ENCODE measurements around the gene PRICKLE4.
A peak's percentile ranks its signal among the peaks of the same experiment; 100 is the strongest.

The PRICKLE4 gene

GRCh38 chr6:41796474-41796873 is 15.9 kb downstream of the PRICKLE4 start:
- Histone ChIP-seq H4K12ac (ENCODE audit: low read depth, low read length) (no peak overlapping the region), H2BK5ac (ENCODE audit: low read depth, low read length, poor library complexity) (no peak overlapping the region), H3K23ac (ENCODE audit: low read length) (no peak overlapping the region), H3K79me2 (ENCODE audit: control insufficient read depth, insufficient read depth, low read length, poor library complexity) (no peaks in the 10 kb centered on the region), H3K79me1 (ENCODE audit: low read length) (no peaks in the 10 kb centered on the region), H2AK5ac (ENCODE audit: low read length) (no peak overlapping the region), H2AFZ (ENCODE audit: insufficient read depth, low read length, poor library complexity) (no peak overlapping the region), H4K91ac (ENCODE audit: low read depth, low read length) (no peak overlapping the region), H4K8ac (ENCODE audit: low read depth, low read length) (no peak overlapping the region), H3K4ac (ENCODE audit: low read depth, low read length) (no peak overlapping the region), H3K9me3 (ENCODE audit: insufficient read depth, low read depth, low read length) (no peaks in the 10 kb centered on the region), H3K27ac (ENCODE audit: low read depth, low read length) (no peak overlapping the region), H3K36me3 (ENCODE audit: control insufficient read depth in 1 of 2, insufficient read depth in 2 of 2, low read length in 2 of 2) (peaks cover 6 to 14% of the 10 kb centered on the region in 2 experiments), H3K18ac (ENCODE audit: low read length) (no peak overlapping the region), H3K4me1 (ENCODE audit: control insufficient read depth in 1 of 2, insufficient read depth in 2 of 2, low read length in 2 of 2) (peaks cover 0 to 2% of the 10 kb centered on the region in 2 experiments), H3K4me3 (ENCODE audit: low read depth, low read length) (no peak overlapping the region), H3K9ac (ENCODE audit: low read length) (no peak overlapping the region), H2BK120ac (ENCODE audit: insufficient read depth, low read length, poor library complexity) (no peak overlapping the region), H3K27me3 (ENCODE audit: insufficient read depth, low read length) (no peaks in the 10 kb centered on the region), H3K14ac (ENCODE audit: low read length) (no peak overlapping the region), H3K4me2 (ENCODE audit: low read length) (no peak overlapping the region), H2BK12ac (ENCODE audit: low read length) (no peak overlapping the region)
- DNase-seq: no peak
- no CpG with 5 or more reads among the region's 2 CpGs for WGBS (ENCODE audit: extremely low coverage, insufficient coverage, insufficient read length)

GRCh38 chr6:41798901-41799558 is 18.4 kb downstream of the PRICKLE4 start:
- H3K18ac ChIP-seq (ENCODE audit: low read length): no peak overlapping the region
- DNase-seq: no peak
- H3K36me3 ChIP-seq (ENCODE audit: control insufficient read depth in 1 of 2, insufficient read depth in 2 of 2, low read length in 2 of 2): peaks cover 3 to 9% of the 10 kb centered on the region in 2 experiments
- no peak overlapping the region for H3K4ac ChIP-seq (ENCODE audit: low read depth, low read length)
- H3K27me3 ChIP-seq (ENCODE audit: insufficient read depth, low read length): no peaks in the 10 kb centered on the region
- H3K9ac ChIP-seq (ENCODE audit: low read length): no peak overlapping the region
- H3K23ac ChIP-seq (ENCODE audit: low read length): no peak overlapping the region
- no peak overlapping the region for H4K12ac ChIP-seq (ENCODE audit: low read depth, low read length)
- H3K9me3 ChIP-seq (ENCODE audit: insufficient read depth, low read depth, low read length): no peaks in the 10 kb centered on the region
- no peak overlapping the region for H2BK12ac ChIP-seq (ENCODE audit: low read length)
- peaks cover 0 to 2% of the 10 kb centered on the region in 2 experiments for H3K4me1 ChIP-seq (ENCODE audit: control insufficient read depth in 1 of 2, insufficient read depth in 2 of 2, low read length in 2 of 2)
- no peak overlapping the region for H3K4me3 ChIP-seq (ENCODE audit: low read depth, low read length)
- no peak overlapping the region for H4K8ac ChIP-seq (ENCODE audit: low read depth, low read length)
- H3K4me2 ChIP-seq (ENCODE audit: low read length): no peak overlapping the region
- no peaks in the 10 kb centered on the region for H3K79me2 ChIP-seq (ENCODE audit: control insufficient read depth, insufficient read depth, low read length, poor library complexity)
- no peak overlapping the region for H4K91ac ChIP-seq (ENCODE audit: low read depth, low read length)
- WGBS (ENCODE audit: extremely low coverage, insufficient coverage, insufficient read length): no CpG with 5 or more reads among the region's 7 CpGs
- no peaks in the 10 kb centered on the region for H3K79me1 ChIP-seq (ENCODE audit: low read length)
- no peak overlapping the region for H2AK5ac ChIP-seq (ENCODE audit: low read length)
- H2AFZ ChIP-seq (ENCODE audit: insufficient read depth, low read length, poor library complexity): no peak overlapping the region
- H3K14ac ChIP-seq (ENCODE audit: low read length): no peak overlapping the region
- no peak overlapping the region for H2BK5ac ChIP-seq (ENCODE audit: low read depth, low read length, poor library complexity)
- H2BK120ac ChIP-seq (ENCODE audit: insufficient read depth, low read length, poor library complexity): no peak overlapping the region
- no peak overlapping the region for H3K27ac ChIP-seq (ENCODE audit: low read depth, low read length)

- Histone ChIP-seq H2BK120ac (ENCODE audit: insufficient read depth, low read length, poor library complexity) (no peak overlapping the region), H3K4me2 (ENCODE audit: low read length) (no peak overlapping the region), H3K79me2 (ENCODE audit: control insufficient read depth, insufficient read depth, low read length, poor library complexity) (no peaks in the 10 kb centered on the region), H3K4me1 (ENCODE audit: control insufficient read depth in 1 of 2, insufficient read depth in 2 of 2, low read length in 2 of 2) (peaks cover 0 to 2% of the 10 kb centered on the region in 2 experiments), H2AK5ac (ENCODE audit: low read length) (no peak overlapping the region), H3K14ac (ENCODE audit: low read length) (no peak overlapping the region), H2BK5ac (ENCODE audit: low read depth, low read length, poor library complexity) (no peak overlapping the region), H4K91ac (ENCODE audit: low read depth, low read length) (no peak overlapping the region), H2BK12ac (ENCODE audit: low read length) (no peak overlapping the region), H3K27me3 (ENCODE audit: insufficient read depth, low read length) (no peaks in the 10 kb centered on the region), H3K36me3 (ENCODE audit: control insufficient read depth in 1 of 2, insufficient read depth in 2 of 2, low read length in 2 of 2) (peaks cover 2 to 9% of the 10 kb centered on the region in 2 experiments), H3K23ac (ENCODE audit: low read length) (no peak overlapping the region), H3K18ac (ENCODE audit: low read length) (no peak overlapping the region), H3K4ac (ENCODE audit: low read depth, low read length) (no peak overlapping the region), H3K79me1 (ENCODE audit: low read length) (no peaks in the 10 kb centered on the region), H3K9me3 (ENCODE audit: insufficient read depth, low read depth, low read length) (no peaks in the 10 kb centered on the region), H4K8ac (ENCODE audit: low read depth, low read length) (no peak overlapping the region), H3K4me3 (ENCODE audit: low read depth, low read length) (no peak overlapping the region), H3K9ac (ENCODE audit: low read length) (no peak overlapping the region), H2AFZ (ENCODE audit: insufficient read depth, low read length, poor library complexity) (no peak overlapping the region), H4K12ac (ENCODE audit: low read depth, low read length) (no peak overlapping the region), H3K27ac (ENCODE audit: low read depth, low read length) (no peak overlapping the region)
- no CpG with 5 or more reads among the region's 2 CpGs for WGBS (ENCODE audit: extremely low coverage, insufficient coverage, insufficient read length)
- no peak for DNase-seq
These were observed 19.0 kb downstream of the PRICKLE4 start for GRCh38 chr6:41799559-41799911.

- Histone ChIP-seq H3K9me3 (ENCODE audit: insufficient read depth, low read depth, low read length) (peaks cover 3% of the 10 kb centered on the region), H3K27me3 (ENCODE audit: insufficient read depth, low read length) (no peaks in the 10 kb centered on the region), H2AK5ac (ENCODE audit: low read length) (no peak overlapping the region), H3K4me1 (ENCODE audit: control insufficient read depth in 1 of 2, insufficient read depth in 2 of 2, low read length in 2 of 2) (peaks cover 0 to 2% of the 10 kb centered on the region in 2 experiments), H4K12ac (ENCODE audit: low read depth, low read length) (no peak overlapping the region), H2BK12ac (ENCODE audit: low read length) (no peak overlapping the region), H3K14ac (ENCODE audit: low read length) (no peak overlapping the region), H3K79me2 (ENCODE audit: control insufficient read depth, insufficient read depth, low read length, poor library complexity) (no peaks in the 10 kb centered on the region), H2BK120ac (ENCODE audit: insufficient read depth, low read length, poor library complexity) (no peak overlapping the region), H3K27ac (ENCODE audit: low read depth, low read length) (no peak overlapping the region), H3K36me3 (ENCODE audit: control insufficient read depth in 1 of 2, insufficient read depth in 2 of 2, low read length in 2 of 2) (peaks cover 4 to 15% of the 10 kb centered on the region in 2 experiments), H3K79me1 (ENCODE audit: low read length) (no peaks in the 10 kb centered on the region), H4K8ac (ENCODE audit: low read depth, low read length) (no peak overlapping the region), H3K4me2 (ENCODE audit: low read length) (no peak overlapping the region), H3K4me3 (ENCODE audit: low read depth, low read length) (no peak overlapping the region), H4K91ac (ENCODE audit: low read depth, low read length) (no peak overlapping the region), H3K23ac (ENCODE audit: low read length) (no peak overlapping the region), H3K4ac (ENCODE audit: low read depth, low read length) (no peak overlapping the region), H2BK5ac (ENCODE audit: low read depth, low read length, poor library complexity) (no peak overlapping the region), H3K9ac (ENCODE audit: low read length) (no peak overlapping the region), H3K18ac (ENCODE audit: low read length) (no peak overlapping the region), H2AFZ (ENCODE audit: insufficient read depth, low read length, poor library complexity) (no peak overlapping the region)
- peak in 1 of 2 donors; percentile 14 for DNase-seq
- WGBS (ENCODE audit: extremely low coverage, insufficient coverage, insufficient read length): no CpG with 5 or more reads among the region's 2 CpGs
These were observed 20.8 kb downstream of the PRICKLE4 start for GRCh38 chr6:41801380-41801779.
